GM12878 (cell line): Measurements from ENCODE around the gene VPS13C. TPM values are rescaled to one million over a fixed set of nuclear protein-coding genes. Genes with fewer than 3 reads are reported as not detected.

Source experiments
- ATAC-seq: fragments of 200-7000 bp; cut with Tn5 transposase; 3 replicates; pipeline ENCODE4 v1.9.1; 2020; ENCODE audit warnings: mild to moderate bottlenecking, moderate library complexity
- BruUV-seq: library from RNA; stranded (reverse); fragments of 400-500 nt; replicated peaks from 2 replicates; lab custom pipeline; 2021; lab: Mats Ljungman, UMichigan
- CTCF ChIA-PET: fragments of 300-600 bp; sonication (Branson Sonifier 250); formaldehyde crosslinking; extraction: SDS; loops from one replicate; lab custom pipeline; 2021; ENCODE audit warnings: inconsistent platforms; lab: Yijun Ruan, JAX
- POLR2A ChIA-PET: fragments of 350-600 bp; formaldehyde crosslinking; extraction: SDS; loops from one replicate; lab custom pipeline; 2021; ENCODE audit warnings: inconsistent platforms; lab: Charles Lee
- RAD21 ChIA-PET: fragments of 300-600 bp; sonication (Branson Sonifier 250); formaldehyde crosslinking; loops from one replicate; lab custom pipeline; 2023; ENCODE audit warnings: antibody characterized with exemption; ENCODE audit not compliant: unreplicated experiment; lab: Charles Lee
- SMC1A ChIA-PET: fragments of 300-600 bp; sonication (Branson Sonifier 250); formaldehyde crosslinking; loops from one replicate; lab custom pipeline; 2023; ENCODE audit not compliant: unreplicated experiment, uncharacterized antibody; lab: Charles Lee
- DNase-seq: peaks from one replicate; pipeline ENCODE4 v3.0.0-alpha.2; 2011; ENCODE audit warnings: low read depth, low spot score
- FAIRE-seq: peaks from 3 replicates; lab custom pipeline; 2011; peaks lifted over from hg19 to GRCh38; lab: Jason Lieb, UNC
- H2AFZ ChIP-seq: 2 replicates; pipeline ENCODE4 v1.6.0; 2011; ENCODE audit warnings: low read depth, low read length, control low read depth; ENCODE audit not compliant: control insufficient read depth
- H3K27ac ChIP-seq: 2 replicates; pipeline ENCODE4 v1.5.1; 2011; ENCODE audit warnings: control low read depth; ENCODE audit not compliant: control insufficient read depth, insufficient read depth
- H3K27me3 ChIP-seq, 2 experiments: replicated peaks in 1 of 2; 2 replicates each; pipeline versions ENCODE4 v1.6.0 to v1.6.1; 2011; ENCODE audit warnings: low read length in 1 of 2; ENCODE audit not compliant: control insufficient read depth in 2 of 2, insufficient read depth in 2 of 2
- H3K36me3 ChIP-seq, 2 experiments: 2 replicates each; pipeline ENCODE4 v1.5.1; 2011; ENCODE audit warnings: low read length in 1 of 2; ENCODE audit not compliant: control insufficient read depth in 2 of 2, insufficient read depth in 2 of 2
- H3K4me1 ChIP-seq: 2 replicates; pipeline ENCODE4 v1.6.1; 2011; ENCODE audit warnings: mild to moderate bottlenecking, low read length, moderate library complexity, mixed read lengths; ENCODE audit not compliant: control insufficient read depth, insufficient read depth
- H3K4me2 ChIP-seq: 2 replicates; pipeline ENCODE4 v1.6.0; 2011; ENCODE audit warnings: control low read depth; ENCODE audit not compliant: control insufficient read depth, insufficient read depth
- H3K4me3 ChIP-seq: fragments of 200-600 bp; sonication (generic); 2 replicates; pipeline ENCODE4 v1.5.1; 2016
- H3K79me2 ChIP-seq: 2 replicates; pipeline ENCODE4 v1.6.0; 2011; ENCODE audit warnings: low read length; ENCODE audit not compliant: control insufficient read depth, insufficient read depth
- H3K9ac ChIP-seq: 2 replicates; pipeline ENCODE4 v1.8.0; 2011; ENCODE audit warnings: low read length, control low read depth, mixed read lengths; ENCODE audit not compliant: control insufficient read depth, insufficient read depth
- H3K9me3 ChIP-seq: replicated peaks from 3 replicates; pipeline ENCODE4 v1.5.1; 2011; ENCODE audit warnings: mild to moderate bottlenecking, low read length; ENCODE audit not compliant: control insufficient read depth, insufficient read depth
- H4K20me1 ChIP-seq: 2 replicates; pipeline ENCODE4 v1.6.0; 2011; ENCODE audit not compliant: control insufficient read depth, insufficient read depth
- ASH2L ChIP-seq: fragments of 300-600, 200-600 bp; sonication (generic); IDR thresholded peaks from 2 replicates; pipeline ENCODE4 v1.6.1; 2017; ENCODE audit warnings: low read depth, mild to moderate bottlenecking, borderline replicate concordance
- BCL11A ChIP-seq: IDR thresholded peaks from 2 replicates; pipeline ENCODE4 v1.6.1; 2011; ENCODE audit warnings: low read depth, low read length
- BHLHE40 ChIP-seq, 2 experiments: fragments of 450-650 bp in 1 of 2; IDR thresholded peaks; 2 replicates each; pipeline ENCODE4 v1.6.1; 2011 to 2017; ENCODE audit warnings: low read depth in 2 of 2, borderline replicate concordance in 1 of 2, improper control_type of control experiment in 1 of 2, low read length in 1 of 2, mild to moderate bottlenecking in 1 of 2
- EP300 ChIP-seq, 2 experiments: fragments of 150-350 bp in 1 of 2; IDR thresholded peaks; 2 replicates each; pipeline ENCODE4 v1.6.1; 2011 to 2012; ENCODE audit warnings: low read depth in 2 of 2, low read length in 2 of 2, borderline replicate concordance in 1 of 2, improper control_type of control experiment in 1 of 2, inconsistent platforms in 1 of 2; ENCODE audit not compliant: control insufficient read depth in 1 of 2
- IKZF2 ChIP-seq, 2 experiments: fragments of 450-650 bp; IDR thresholded peaks; 2 replicates each; pipeline ENCODE4 v1.6.1; 2017; ENCODE audit warnings: mild to moderate bottlenecking in 2 of 2, moderate library complexity in 2 of 2
- LARP7 ChIP-seq: fragments of 450-650 bp; IDR thresholded peaks from 2 replicates; pipeline ENCODE4 v1.6.1; 2017; ENCODE audit warnings: mild to moderate bottlenecking
- PAX5 ChIP-seq: IDR thresholded peaks from 2 replicates; pipeline ENCODE4 v1.6.1; 2011; ENCODE audit warnings: low read depth, low read length, borderline replicate concordance
- POU2F2 ChIP-seq: IDR thresholded peaks from 3 replicates; pipeline ENCODE4 v1.6.1; 2011; ENCODE audit warnings: low read depth, mild to moderate bottlenecking, low read length, borderline replicate concordance
- SKIL ChIP-seq: fragments of 450-650 bp; IDR thresholded peaks from 2 replicates; pipeline ENCODE4 v1.6.1; 2017; ENCODE audit warnings: mild to moderate bottlenecking, low read depth, inconsistent platforms; ENCODE audit not compliant: poor library complexity, severe bottlenecking
- TBL1XR1 ChIP-seq: IDR thresholded peaks from 2 replicates; pipeline ENCODE4 v1.6.1; 2012; ENCODE audit warnings: low read depth, low read length, improper control_type of control experiment
- TCF7 ChIP-seq: IDR thresholded peaks from 2 replicates; pipeline ENCODE4 v1.6.1; 2014; ENCODE audit warnings: antibody characterized with exemption, borderline replicate concordance
- USF1 ChIP-seq: IDR thresholded peaks from 2 replicates; pipeline ENCODE4 v1.6.1; 2011; ENCODE audit warnings: borderline replicate concordance, low read depth, mild to moderate bottlenecking, moderate library complexity, mixed read lengths, low read length; ENCODE audit not compliant: insufficient read depth; ENCODE audit errors: extremely low read length
- WRNIP1 ChIP-seq: IDR thresholded peaks from 2 replicates; pipeline ENCODE4 v1.6.1; 2011; ENCODE audit warnings: low read depth, low read length, improper control_type of control experiment, borderline replicate concordance
- WGBS: methylation state at CpG from one replicate; pipeline ENCODE4 v1.1.6; 2016; ENCODE audit warnings: low lambda C conversion rate; ENCODE audit not compliant: insufficient replicate concordance, insufficient coverage; ENCODE audit errors: missing lambda C conversion rate; 5-methylcytosine and 5-hydroxymethylcytosine counted together
- in situ Hi-C: fragments of 300-500 bp; cut with MboI; formaldehyde crosslinking; loops from 9 replicates; pipeline ENCODE4 v1.14.3; 2018; ENCODE audit warnings: mixed read lengths
- intact Hi-C: fragments of 100-400 bp; cut with micrococcal nuclease; formaldehyde crosslinking; loops from one replicate; pipeline ENCODE4 v1.14.2; 2022; ENCODE audit not compliant: unreplicated experiment
- polyA plus RNA-seq, 11 experiments: library from polyadenylated mRNA; depleted of rRNA in 4 of 11; unstranded in 6 of 11; stranded (reverse) in 5 of 11; fragments of >200 nt; fragmentation: Nextera tagmentation in 4 of 11; fragmentation: Illumina TruSeq in 1 of 11; extraction: Ambion mirVana in 4 of 11; extraction: Trizol in 1 of 11; gene quantifications; 1 replicate in 1 of 11; 2 replicates in 10 of 11; pipeline versions ENCODE4 v1.2.1 to v1.2.3, GENCODE V29; 2011 to 2016; ENCODE audit warnings: inconsistent platforms in 2 of 11, missing spikeins in 2 of 11, low read depth in 1 of 11
- total RNA-seq, 4 experiments: library from RNA; depleted of rRNA in 3 of 4; stranded (reverse); fragments of >200 nt in 3 of 4; fragmentation: Illumina TruSeq in 1 of 4; extraction: Trizol in 1 of 4; gene quantifications; 2 replicates each; pipeline versions ENCODE4 v1.2.1 to v1.2.3, GENCODE V29; 2013 to 2021
- TF ChIP-seq, protein P1 (sequence below): fragments of 450-650 bp; IDR thresholded peaks from 2 replicates; pipeline ENCODE4 v1.6.1; 2017; ENCODE audit warnings: mild to moderate bottlenecking

Gene VPS13C
- total and polyA plus RNA-seq, 10 of the 15 experiments (the other 5 are each of a cell fraction or from before 2014, with no cell fraction given) = 9.3 to 53.1 (median 31.8) TPM

DNA sequence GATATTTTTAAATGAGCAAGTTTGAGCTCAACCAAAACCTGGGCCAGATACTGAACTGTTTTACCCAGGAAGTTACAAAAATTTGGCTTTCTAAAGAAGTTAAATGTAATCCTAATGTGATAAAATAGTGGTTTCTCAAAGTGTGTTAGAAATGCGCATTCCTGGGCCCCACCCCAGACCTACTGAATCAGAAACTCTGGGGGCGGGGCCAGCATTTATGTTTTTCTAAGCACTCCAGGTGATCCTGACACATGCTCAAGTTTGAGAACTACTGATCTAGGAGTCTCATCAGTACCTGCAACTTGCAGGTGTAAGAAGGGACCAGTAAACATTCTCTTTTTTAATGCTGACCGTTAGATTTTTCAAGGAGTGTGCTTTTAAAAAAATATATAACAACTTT lies 190.6 kb downstream of the VPS13C start:
- ChIA-PET RAD21 (interaction anchor here (1.0 kb wide), 1 partner anchor 13 kb away, joined by 3 read pairs; no protein-coding TSS in a partner anchor), POLR2A (no interaction called here), CTCF (interaction anchor here (0.7 to 2.1 kb wide), 6 partner anchors 11 to 385 kb away, joined by 3 to 10 read pairs (median 5); no protein-coding TSS in a partner anchor), SMC1A (interaction anchor here (1.4 to 1.8 kb wide), 2 partner anchors 202 to 438 kb away, joined by 3 to 5 read pairs; no protein-coding TSS in a partner anchor)
- TF ChIP-seq BHLHE40 (IDR thresholded peaks at IDR 0.05; ENCODE audit: borderline replicate concordance in 1 of 2, low read depth in 2 of 2, low read length in 1 of 2) (no peak), LARP7 (no peak), PAX5 (no peak), USF1 (no peak), SKIL (no peak), TCF7 (no peak), EP300 (IDR thresholded peaks at IDR 0.05; ENCODE audit: borderline replicate concordance in 1 of 2, control insufficient read depth in 1 of 2, low read depth in 2 of 2, low read length in 2 of 2) (no peak), BCL11A (no peak), POU2F2 (no peak), ASH2L (no peak), TBL1XR1 (no peak), WRNIP1 (no peak), IKZF2 (IDR thresholded peaks at IDR 0.05) (no peak)
- TF ChIP-seq, protein P1, sequence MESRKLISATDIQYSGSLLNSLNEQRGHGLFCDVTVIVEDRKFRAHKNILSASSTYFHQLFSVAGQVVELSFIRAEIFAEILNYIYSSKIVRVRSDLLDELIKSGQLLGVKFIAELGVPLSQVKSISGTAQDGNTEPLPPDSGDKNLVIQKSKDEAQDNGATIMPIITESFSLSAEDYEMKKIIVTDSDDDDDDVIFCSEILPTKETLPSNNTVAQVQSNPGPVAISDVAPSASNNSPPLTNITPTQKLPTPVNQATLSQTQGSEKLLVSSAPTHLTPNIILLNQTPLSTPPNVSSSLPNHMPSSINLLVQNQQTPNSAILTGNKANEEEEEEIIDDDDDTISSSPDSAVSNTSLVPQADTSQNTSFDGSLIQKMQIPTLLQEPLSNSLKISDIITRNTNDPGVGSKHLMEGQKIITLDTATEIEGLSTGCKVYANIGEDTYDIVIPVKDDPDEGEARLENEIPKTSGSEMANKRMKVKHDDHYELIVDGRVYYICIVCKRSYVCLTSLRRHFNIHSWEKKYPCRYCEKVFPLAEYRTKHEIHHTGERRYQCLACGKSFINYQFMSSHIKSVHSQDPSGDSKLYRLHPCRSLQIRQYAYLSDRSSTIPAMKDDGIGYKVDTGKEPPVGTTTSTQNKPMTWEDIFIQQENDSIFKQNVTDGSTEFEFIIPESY = no peak
- FAIRE-seq (no peak), DNase-seq (no peak), ATAC-seq (no peak)
- Histone ChIP-seq H3K9me3 (no peaks in the 10 kb centered on the region), H3K79me2 (no peaks in the 10 kb centered on the region), H3K27me3 (no peaks in the 10 kb centered on the region), H3K27ac (no peak overlapping the region), H3K4me3 (no peak overlapping the region), H3K4me2 (no peak overlapping the region), H4K20me1 (no peaks in the 10 kb centered on the region), H3K4me1 (no peaks in the 10 kb centered on the region), H3K36me3 (peaks cover 0 to 6% of the 10 kb centered on the region in 2 experiments; a peak in 1 of 4 replicates), H3K9ac (no peak overlapping the region), H2AFZ (no peak overlapping the region)
- intact Hi-C loops = loop anchor here (5.0 kb wide), 2 partner anchors 383 to 438 kb away; no protein-coding TSS in a partner anchor
- no TSS peak for BruUV-seq
- WGBS = 96% methylated on average over 3 of the region's 3 CpGs
- in situ Hi-C loops = loop anchor here (10.0 kb wide), 1 partner anchor 435 kb away; no protein-coding TSS in a partner anchor
